Measurements from ENCODE around the gene SND1.

The SND1 gene

GRCh38 chr7:127651556-127652332 lies at the start of gene SND1:
Gene SND1 (plus strand): TSS chr7:127652194. CDS start chr7:127652374, 180 bp downstream.
- DNase-seq (ENCODE audit: low spot score) = peak; percentile 99

- DNase-seq (ENCODE audit: low spot score) = no peak
Observed at GRCh38 chr7:127608446-127608845, 43.5 kb upstream of the SND1 start.

- DNase-seq (ENCODE audit: low spot score) = peak; percentile 36
Observed at GRCh38 chr7:127609297-127609696, 42.7 kb upstream of the SND1 start.

- no peak for DNase-seq (ENCODE audit: low spot score)
Observed at GRCh38 chr7:127612263-127612662, 39.7 kb upstream of the SND1 start.

GRCh38 chr7:127616724-127617123 lies 35.3 kb upstream of the SND1 start:
- no peak for DNase-seq (ENCODE audit: low spot score)

- no peak for DNase-seq (ENCODE audit: low spot score)
Observed at GRCh38 chr7:127618042-127618441, 34.0 kb upstream of the SND1 start, which contains the start of gene PAX4. Gene PAX4 (minus strand): TSS chr7:127618142. CDS start chr7:127615928, 2,214 bp downstream.

GRCh38 chr7:127618775-127619174 lies 33.2 kb upstream of the SND1 start:
- no peak for DNase-seq (ENCODE audit: low spot score)

- no peak for DNase-seq (ENCODE audit: low spot score)
Observed at GRCh38 chr7:127619681-127620405, 32.2 kb upstream of the SND1 start.

GRCh38 chr7:127620406-127621233 lies 31.4 kb upstream of the SND1 start:
- DNase-seq (ENCODE audit: low spot score) = no peak

GRCh38 chr7:127625331-127625730 lies 26.7 kb upstream of the SND1 start:
- no peak for DNase-seq (ENCODE audit: low spot score)

- DNase-seq (ENCODE audit: low spot score) = no peak
Observed at GRCh38 chr7:127628445-127628844, 23.5 kb upstream of the SND1 start.

- DNase-seq (ENCODE audit: low spot score) = peak; percentile 69
Observed at GRCh38 chr7:127629268-127629854, 22.6 kb upstream of the SND1 start.

GRCh38 chr7:127632276-127632910 lies 19.6 kb upstream of the SND1 start:
- no peak for DNase-seq (ENCODE audit: low spot score)

- DNase-seq (ENCODE audit: low spot score) = no peak
Observed at GRCh38 chr7:127635659-127636285, 16.2 kb upstream of the SND1 start.

- no peak for DNase-seq (ENCODE audit: low spot score)
Observed at GRCh38 chr7:127638197-127638596, 13.8 kb upstream of the SND1 start.

- no peak for DNase-seq (ENCODE audit: low spot score)
Observed at GRCh38 chr7:127644484-127644883, 7.5 kb upstream of the SND1 start.

GRCh38 chr7:127647636-127648035 lies 4.4 kb upstream of the SND1 start:
- no peak for DNase-seq (ENCODE audit: low spot score)

- no peak for DNase-seq (ENCODE audit: low spot score)
Observed at GRCh38 chr7:127648986-127649385, 3.0 kb upstream of the SND1 start.

GRCh38 chr7:127650847-127651555 lies 993 bp upstream of the SND1 start:
- DNase-seq (ENCODE audit: low spot score) = peak; percentile 48
